Measurements from ENCODE around the gene PIP4K2A.

GRCh38 chr10:22724773-22725172 lies 10.4 kb upstream of the PIP4K2A start:
- TF ChIP-seq CTCF (IDR thresholded peaks at IDR 0.05): no peak
- TF ChIP-seq EP300 (IDR thresholded peaks at IDR 0.05): no peak
